ENCODE measurements around the gene DALRD3.
"Not testable (repeated sequence)": the region's sequence is repeated elsewhere in the genome, so short reads cannot be mapped to it uniquely, and the experiment has no call there.

Gene DALRD3

DNA sequence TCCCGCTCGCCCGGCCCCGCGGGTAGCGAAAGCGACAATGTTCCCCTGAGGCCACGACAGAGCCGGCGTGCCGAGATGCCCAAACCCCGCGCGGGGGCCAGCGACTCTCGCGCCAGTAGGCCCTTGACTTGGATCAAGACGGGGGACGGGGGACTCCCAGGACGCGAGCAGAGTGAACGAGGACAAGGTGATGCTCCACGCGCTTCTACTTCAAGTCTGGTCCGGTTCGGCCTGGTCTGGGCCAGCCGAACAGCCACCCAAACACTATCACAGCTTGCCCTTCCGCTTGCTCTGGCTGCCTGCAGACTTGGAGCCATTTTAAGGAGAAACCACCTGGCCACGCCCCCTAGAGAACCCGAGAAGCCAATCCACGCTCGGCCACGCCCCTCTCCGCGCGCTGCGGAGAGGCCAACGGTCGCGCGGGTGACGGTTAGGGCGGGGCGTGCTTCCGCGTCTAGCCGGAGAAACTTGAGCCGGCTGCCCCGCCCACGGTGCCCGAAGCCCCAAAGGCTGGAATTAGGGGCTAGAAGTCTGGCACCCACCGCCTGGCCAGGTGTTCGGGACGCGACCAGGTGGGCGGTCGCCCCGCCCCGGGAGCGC, 2.9 kb upstream of the DALRD3 start:
- DNase-seq: peak; percentile 96 to 98

DNA sequence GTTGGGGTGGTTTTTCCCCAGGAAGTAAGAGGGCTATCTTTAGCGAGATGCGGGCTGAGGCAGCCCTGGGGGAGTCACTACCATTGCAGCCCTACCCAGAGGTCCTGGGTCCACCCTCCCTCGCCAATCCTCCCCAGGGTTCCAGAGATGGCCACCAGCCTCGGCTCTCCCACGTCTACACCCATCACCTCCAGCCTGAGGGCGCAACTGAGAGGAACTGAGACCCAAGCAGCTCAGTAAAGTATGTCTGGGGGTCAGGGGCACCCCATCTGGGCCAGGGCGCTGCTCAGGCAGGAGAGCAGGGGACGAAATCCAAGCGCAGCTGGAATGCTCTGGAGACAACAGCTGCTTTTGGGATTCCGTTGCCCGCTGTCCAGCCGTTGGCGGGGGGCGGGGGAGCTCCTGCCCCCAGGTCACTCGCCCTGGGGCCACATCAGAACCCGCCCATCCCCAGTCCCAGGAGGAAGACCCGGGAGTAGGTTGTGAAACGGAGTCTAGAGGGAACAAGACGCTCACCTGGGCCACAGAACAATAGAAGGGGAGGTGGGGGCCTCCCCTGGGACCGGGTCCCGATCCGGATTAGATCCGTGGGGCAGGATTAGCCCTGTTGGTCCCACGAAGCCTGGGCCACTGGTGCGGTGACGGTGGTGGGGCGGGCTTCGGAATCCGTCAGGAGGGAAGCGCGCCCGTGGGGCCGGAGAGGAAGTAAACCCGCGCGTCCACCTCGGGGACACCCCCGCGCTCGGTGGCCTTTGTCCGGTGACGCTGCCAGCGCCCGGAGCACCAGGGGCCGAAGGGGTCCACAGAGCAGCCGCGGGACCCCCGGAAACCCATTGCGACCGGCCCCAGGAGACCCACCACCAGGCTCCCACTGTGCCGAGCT, 2.2 kb upstream of the DALRD3 start:
- DNase-seq: peak in 1 of 2 experiments; percentile 12

DNA sequence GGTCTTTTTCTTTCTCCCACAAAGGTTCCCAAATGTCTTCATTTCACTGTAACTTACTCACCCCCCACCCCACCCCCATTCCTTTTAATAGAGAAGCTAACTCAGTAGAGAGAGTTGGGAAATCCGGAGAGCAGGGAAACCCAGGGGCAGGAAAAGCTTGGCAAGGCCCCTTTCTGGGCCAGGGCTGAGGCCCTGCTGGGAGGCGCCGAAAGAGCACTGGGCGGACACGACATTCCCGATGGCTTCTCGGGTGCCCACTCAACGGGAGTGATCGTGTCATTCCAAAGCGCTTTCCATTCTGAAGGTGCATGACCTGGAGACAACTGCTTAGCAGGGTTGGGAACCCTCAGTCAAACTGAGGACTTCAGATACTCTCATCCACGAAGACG, 1.6 kb upstream of the DALRD3 start:
- no peak for DNase-seq

DNA sequence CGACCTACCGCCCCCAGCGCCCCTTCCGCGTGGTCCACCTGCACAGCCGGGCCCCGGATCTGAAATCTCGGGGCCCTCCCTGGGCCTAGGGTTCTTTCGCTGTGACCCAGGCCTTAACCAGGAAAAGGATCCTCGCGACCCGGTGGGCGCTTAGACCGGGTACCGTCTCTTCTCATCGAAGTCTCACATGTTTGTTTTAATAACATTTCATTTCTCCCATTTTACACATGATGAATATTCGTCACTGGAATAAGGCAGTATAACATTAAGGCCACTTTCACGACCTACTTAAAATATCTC, 277 bp upstream of the DALRD3 start:
- no peak for DNase-seq

DNA sequence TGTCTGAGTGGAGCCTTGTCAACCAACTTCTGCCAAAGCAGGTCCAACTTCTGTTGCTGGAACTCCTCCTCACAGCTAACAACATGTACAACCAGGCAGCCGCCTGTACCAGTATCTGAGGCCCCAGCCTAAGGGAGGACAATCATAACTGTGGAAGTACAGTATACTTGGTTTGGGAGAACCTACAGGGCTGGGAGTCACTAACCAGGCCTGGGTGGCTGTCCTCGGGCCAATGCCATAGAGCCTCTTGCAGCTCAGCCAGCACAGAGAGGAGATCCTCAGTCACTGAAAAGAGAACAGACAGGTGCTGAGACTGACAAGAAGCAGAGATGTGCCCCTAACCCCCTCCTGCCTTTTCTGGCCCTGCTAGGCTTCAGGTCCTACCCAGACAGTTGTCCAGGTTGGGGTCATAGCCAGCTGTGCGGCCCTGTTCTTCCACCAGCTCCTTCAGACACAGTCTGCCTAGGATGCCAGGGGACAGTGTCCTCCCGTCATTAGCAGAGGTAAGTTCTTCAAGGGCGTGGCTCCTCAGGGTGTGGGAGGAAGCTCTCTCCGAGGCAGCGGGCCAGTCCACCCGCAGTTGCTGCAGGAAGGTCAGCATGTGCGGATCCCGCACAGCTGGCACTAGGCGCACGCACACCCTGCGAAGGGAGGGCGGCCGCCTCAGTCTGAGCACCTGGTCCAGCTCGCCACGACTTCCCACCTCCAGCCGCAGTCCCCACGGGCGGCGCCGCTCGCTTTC, 980 bp downstream of the DALRD3 start:
- DNase-seq: peak in 1 of 2 experiments; percentile 43

DNA sequence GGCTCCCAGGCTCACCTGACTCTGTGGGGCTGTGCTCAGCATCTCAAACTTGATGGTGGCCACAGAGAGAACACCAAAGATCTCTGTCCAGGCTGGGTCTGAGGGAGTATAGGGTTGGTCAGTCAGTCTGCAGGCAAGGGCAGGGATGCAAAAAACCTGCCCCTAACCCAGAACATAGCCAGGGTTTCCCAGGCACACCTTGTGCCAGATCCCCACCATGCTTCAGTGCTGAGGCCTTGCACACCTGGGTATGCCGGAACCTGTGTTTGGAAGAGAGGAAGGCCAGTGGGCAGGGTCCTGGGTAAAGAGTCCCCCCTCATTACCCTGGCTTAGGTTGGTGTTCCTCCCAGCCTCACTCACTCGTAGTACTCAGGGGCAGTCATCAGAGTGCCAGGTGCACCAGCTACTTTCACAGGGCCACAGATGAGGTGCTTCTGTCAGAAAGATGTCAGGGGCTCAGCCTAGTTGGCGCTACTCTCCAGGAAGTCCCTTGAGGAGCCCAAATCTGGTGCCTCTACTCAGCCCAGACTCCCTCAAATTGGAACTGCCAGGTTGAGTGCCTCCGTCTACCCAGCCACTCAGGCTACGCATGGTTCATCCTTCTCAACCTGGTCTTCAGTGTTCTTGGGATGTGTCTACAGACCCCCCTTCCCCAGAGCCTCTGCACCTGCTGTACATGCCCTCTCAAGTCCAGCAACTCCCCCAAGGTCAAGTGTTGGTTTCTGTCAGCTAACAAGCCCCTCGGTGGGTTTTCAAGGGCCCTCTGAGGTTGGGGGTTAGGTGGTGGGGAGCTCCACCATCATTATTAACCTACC, 1.8 kb downstream of the DALRD3 start:
- DNase-seq: no peak

DNA sequence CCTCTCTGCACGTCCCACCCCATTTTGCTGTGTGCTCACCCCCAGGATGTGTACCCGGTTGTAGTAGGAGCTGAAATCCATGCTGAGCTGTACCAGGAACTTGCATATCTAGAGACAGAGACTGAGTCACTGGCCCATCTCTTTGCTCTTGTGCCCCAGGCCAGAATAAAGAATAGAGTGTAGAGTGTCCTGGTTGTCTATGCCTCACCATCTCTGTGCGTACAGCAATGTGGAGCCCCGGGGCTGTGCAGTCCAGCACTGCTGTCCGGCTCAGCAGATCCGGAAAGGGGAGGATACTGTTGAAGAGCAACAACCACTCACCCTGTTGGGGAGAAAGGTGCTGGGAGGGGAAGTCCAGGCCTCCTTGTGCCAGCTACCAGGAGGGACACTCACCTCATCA, 2.6 kb downstream of the DALRD3 start:
- DNase-seq: no peak

DNA sequence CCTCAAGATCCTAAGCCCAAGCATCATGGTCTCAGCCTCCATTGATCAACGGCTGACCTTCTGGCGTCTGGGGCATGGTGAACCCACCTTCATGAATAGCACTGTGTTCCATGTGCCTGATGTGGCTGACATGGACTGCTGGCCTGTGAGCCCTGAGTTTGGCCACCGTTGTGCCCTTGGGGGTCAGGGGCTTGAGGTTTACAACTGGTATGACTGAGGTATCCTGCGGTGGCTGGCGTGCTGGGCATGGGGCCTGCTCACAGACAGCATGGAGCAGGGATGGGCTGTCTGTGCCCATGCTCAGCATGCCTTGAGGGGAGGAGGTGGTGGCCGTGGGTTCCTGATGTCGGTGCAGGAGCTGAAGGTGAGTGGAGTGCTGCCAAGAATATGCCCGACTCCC, 3.3 kb downstream of the DALRD3 start:
- no peak for DNase-seq

DNA sequence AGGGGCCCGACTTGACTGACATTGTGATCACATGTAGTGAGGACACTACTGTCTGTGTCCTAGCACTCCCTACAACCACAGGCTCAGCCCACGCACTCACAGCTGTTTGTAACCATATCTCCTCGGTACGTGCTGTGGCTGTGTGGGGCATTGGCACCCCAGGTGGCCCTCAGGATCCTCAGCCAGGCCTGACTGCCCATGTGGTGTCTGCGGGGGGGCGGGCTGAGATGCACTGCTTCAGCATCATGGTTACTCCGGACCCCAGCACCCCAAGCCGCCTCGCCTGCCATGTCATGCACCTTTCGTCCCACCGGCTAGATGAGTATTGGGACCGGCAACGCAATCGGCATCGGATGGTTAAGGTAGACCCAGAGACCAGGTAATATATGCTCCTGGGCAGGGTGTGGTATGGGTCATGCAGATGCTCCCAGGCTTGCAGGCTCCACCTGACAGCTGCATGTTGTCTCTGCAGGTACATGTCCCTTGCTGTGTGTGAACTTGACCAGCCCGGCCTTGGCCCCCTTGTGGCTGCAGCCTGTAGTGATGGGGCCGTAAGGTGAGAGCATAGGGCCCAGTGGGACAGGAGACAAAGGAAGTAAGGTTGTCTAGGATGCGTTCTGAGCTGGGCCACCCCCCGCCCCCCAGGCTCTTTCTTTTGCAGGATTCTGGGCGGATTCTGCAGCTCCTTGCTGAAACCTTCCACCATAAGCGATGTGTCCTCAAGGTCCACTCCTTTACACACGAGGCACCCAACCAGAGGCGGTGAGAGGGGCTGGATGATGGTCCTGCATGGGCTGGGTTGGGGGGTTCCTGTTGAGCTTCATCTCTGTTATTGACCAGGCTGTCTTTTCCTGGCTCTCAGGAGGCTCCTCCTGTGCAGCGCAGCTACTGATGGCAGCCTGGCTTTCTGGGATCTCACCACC, 4.4 kb downstream of the DALRD3 start:
- no peak for DNase-seq

DNA sequence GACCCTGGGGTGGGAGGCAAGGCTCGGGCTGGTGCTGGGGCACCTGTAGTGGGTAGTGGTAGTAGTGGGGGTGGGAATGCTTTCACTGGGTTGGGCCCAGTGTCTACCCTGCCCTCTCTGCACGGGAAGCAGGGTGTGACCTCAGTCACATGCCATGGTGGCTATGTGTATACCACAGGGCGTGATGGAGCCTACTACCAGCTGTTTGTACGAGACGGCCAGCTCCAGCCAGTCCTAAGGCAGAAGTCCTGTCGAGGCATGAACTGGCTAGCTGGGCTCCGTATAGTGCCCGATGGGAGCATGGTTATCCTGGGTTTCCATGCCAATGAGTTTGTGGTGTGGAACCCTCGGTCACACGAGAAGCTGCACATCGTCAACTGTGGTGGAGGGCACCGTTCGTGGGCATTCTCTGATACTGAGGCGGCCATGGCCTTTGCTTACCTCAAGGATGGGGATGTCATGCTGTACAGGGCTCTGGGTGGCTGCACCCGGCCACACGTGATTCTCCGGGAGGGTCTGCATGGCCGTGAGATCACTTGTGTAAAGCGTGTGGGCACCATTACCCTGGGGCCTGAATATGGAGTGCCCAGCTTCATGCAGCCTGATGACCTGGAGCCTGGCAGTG, 5.2 kb downstream of the DALRD3 start:
- peak in 1 of 2 experiments; percentile 38 for DNase-seq

DNA sequence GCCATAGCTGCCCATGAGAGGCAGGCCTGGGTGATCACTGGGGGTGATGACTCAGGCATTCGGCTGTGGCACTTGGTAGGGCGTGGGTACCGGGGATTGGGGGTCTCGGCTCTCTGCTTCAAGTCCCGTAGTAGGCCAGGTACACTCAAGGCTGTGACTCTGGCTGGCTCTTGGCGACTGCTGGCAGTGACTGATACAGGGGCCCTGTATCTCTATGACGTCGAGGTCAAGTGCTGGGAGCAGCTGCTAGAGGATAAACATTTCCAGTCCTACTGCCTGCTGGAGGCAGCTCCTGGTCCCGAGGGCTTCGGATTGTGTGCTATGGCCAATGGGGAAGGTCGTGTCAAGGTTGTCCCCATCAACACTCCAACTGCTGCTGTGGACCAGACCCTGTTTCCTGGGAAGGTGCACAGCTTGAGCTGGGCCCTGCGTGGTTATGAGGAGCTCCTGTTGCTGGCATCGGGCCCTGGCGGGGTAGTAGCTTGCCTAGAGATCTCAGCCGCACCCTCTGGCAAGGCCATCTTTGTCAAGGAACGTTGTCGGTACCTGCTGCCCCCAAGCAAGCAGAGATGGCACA, 5.9 kb downstream of the DALRD3 start:
- DNase-seq: no peak

DNA sequence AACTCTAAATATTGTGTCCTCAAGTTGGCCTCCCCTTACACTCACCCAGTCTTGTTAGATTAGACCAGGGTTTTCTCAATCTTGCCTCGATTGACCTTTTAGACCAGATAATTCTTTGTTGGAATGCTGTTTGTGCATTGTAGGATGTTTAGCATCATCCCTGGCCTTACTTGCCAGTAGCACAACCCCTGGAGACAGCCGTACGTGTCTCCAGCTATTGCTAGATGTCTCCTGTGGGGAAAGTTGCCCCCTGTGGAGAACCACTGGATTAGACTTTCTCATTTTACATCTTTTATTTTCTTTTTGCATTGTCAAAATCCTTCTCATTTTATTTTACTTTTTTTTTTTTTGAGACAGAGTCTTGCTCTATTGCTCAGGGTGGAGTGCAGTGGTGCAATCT, 9.0 kb downstream of the DALRD3 start:
- DNase-seq: no peak

DNA sequence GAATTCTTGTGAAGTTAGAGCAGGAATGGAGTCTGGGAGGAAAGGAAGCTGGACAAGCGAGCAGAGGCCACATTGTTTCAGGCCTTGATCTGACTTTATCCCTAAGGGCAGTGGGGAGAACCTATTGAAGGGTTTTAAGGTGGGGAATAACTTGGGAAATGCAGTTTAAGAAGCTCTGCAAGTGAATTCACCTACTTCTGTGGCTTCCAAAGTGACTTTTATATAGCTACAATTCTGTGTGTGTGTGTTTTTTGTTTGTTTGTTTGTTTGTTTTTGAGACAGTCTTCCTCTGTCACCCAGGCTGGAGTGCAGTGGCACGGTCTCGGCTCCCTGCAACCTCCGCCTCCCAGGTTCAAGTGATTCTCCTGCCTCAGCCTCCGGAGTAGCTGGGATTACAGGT, 9.8 kb downstream of the DALRD3 start:
- not testable (repeated sequence) for DNase-seq

DNA sequence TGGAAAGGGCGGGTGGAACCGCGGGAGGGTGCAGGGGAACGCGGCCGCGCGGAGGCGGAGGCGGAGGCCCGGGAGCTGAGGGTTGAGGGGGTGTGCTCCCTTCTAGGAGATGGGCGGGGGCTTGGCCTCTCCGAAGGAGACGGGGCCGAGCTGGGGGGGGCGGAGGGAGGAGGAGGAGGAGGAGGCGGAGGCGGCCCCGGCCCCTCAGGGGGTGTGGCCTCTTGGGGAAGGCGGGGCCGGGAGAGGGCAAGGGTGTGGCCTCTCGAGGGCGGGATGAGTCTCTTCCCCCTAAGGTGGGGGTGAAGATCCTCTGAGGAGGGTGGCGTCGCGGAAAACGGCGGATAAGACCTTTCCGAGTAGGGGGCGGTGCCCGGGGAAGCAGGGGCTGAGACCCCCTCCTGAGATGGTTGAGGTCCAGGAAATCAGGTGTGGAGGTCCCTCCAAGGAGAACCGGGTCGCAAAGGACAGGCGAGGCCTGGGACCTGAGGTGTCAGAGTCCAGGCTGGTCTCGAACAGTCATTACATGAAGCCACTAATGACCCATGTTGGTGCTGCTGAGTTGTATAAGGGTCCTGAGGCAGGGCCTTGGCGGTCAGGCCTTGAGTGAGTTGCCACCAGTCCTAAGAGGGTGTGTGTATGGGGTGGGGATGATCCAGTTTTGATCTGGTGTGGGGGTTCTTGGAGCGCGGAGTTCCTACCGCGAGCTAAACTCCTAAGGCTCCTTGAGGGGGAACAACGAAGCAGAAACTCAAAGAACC, 10.4 kb downstream of the DALRD3 start:
- peak; percentile 54 to 71 for DNase-seq

DNA sequence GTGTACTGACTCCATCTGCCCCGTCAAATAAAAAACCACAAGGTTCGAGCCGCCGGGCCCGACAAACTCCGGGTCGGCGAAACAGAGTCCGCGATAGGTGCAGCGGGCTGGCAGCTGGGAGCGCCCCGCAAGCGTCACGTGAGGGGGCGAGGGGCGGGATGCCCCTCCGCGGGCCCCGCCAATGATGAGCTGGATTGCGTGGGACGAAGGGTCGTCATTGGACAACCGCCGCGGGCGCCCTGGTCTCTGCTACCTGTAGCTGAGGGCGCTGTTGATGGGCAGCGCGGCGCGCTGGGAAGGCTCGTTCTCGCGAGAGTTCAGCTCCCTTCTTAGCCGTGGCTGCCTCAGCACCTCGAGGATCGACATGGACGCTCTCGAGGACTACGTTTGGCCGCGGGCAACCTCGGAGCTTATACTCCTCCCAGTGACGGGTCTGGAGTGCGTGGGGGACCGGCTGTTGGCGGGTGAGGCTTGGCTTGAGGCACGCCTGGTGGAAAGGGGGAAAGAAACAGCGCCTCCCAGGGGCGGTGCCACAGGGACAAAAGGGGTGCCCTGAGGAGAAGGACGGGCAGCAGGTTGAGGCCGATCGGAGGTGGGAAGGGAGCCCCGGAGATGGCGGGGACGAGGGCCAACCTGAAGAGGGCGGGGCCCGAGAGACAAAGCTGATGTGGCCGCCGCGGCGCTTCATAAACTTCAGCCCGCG, 11.2 kb downstream of the DALRD3 start, which contains the start of gene WDR6:
WDR6 (plus strand) TSS at position 324 of the 703 bp plus-strand sequence; CDS start at position 365, 41 bp downstream.
- peak; percentile 91 to 96 for DNase-seq

DNA sequence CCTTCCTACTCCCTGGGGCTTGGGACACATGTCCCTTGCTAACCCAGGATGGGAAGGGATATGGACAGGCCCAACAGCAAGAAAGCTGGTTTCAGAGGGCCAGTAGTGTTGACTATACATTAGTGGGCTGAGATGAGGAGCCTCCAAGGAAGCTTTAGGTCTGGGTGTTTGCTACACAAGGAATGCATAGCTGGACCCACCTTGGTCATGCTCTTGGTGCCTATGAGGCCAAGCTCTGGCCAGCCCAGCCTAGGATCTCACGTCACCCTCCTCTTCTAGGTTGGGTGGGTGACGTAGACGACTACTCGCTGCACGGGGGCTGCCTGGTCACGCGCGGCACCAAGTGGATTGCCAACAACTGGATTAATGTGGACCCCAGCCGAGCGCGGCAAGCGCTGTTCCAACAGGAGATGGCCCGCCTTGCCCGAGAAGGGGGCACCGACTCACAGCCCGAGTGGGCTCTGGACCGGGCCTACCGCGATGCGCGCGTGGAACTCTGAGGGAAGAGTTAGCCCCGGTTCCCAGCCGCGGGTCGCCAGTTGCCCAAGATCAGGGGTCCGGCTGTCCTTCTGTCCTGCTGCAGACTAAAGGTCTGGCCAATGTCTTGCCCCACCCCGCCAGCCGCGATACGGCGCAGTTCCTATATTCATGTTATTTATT, 11.8 kb downstream of the DALRD3 start:
- peak in 1 of 2 experiments; percentile 27 for DNase-seq

DNA sequence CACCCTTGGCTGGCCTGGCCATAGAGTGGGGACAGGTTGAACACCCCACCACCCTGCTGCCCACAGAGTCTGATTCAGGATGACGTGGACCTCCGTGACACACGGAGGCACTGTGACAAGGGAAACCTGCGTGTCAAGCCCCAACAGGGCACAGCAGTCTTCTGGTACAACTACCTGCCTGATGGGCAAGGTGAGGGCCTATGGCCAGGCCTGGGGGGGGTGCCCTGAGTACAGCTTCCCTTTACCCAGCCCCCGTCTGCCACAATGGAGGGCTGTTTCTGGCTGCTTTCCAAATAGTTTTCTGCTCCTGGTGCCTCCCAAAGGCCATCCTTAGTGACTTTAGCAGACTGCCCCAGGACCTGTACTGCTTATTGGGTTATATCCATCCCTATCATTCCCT, 12.4 kb downstream of the DALRD3 start:
- DNase-seq: no peak

DNA sequence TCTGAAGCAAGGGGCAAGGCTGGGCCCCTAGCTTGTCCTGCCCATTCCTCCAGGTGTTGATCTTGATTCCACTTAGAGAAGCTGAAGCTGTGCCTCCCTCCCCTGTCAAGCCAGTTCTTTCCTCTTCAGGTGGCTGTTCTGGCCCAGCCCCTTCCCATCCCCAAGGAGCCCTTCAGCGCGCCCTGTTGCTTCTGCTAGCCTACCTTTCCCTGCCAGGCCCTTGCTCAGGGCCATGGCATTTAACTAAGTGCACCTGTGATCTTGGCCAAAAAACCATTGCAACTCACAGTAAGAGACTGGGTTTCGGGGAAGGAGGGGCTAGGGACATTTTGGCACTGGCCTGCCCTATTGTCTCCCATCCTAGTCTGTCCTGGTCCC, 13.1 kb downstream of the DALRD3 start:
- no peak for DNase-seq

All from NCI-H2081 (cell line).